T-cell (primary cell): ENCODE results near the gene ZNF423. TPM values are rescaled to one million over a fixed set of nuclear protein-coding genes. Genes with fewer than 3 reads are reported as not detected.

ENCODE experiments used
- ATAC-seq, 4 experiments: fragments of 200-7000 bp in 3 of 4; fragments of 150-1000 bp in 1 of 4; cut with Tn5 transposase; replicated peaks in 1 of 4; 1 replicate in 3 of 4; 2 replicates in 1 of 4; pipeline ENCODE4 v1.10.0; 2021; ENCODE audit warnings: moderate library complexity in 3 of 4, mild to moderate bottlenecking in 2 of 4, moderate number of reproducible peaks in 1 of 4
- CTCF ChIA-PET, 2 donors: fragments of 300-600 bp; sonication (Branson Sonifier 250); formaldehyde crosslinking; loops; one replicate each; lab custom pipeline; 2022; ENCODE audit warnings: antibody characterized with exemption in 2 of 2; lab: Charles Lee
- POLR2A ChIA-PET, 2 donors: fragments of 300-600 bp; sonication (Branson Sonifier 250); formaldehyde crosslinking; loops; one replicate each; lab custom pipeline; 2022; ENCODE audit warnings: antibody characterized with exemption in 2 of 2; lab: Charles Lee
- DNase-seq, 35 experiments: peaks; one replicate each; pipeline versions ENCODE4 v3.0.0 to v3.0.0-alpha.2; 2013 to 2023
- H3K27ac ChIP-seq: one replicate; pipeline ENCODE4 v1.5.1; 2013; ENCODE audit warnings: low read length
- H3K27me3 ChIP-seq, 2 experiments: replicated peaks in 1 of 2; 1 replicate in 1 of 2; 2 replicates in 1 of 2; pipeline versions ENCODE4 v1.6.1 to v1.7.0; 2013; ENCODE audit warnings: low read length in 1 of 2, mixed read lengths in 1 of 2; ENCODE audit not compliant: control insufficient read depth in 2 of 2, insufficient read depth in 2 of 2; ENCODE audit errors: extremely low read depth in 1 of 2
- H3K36me3 ChIP-seq, 2 donors: 1 replicate in 1 of 2; 2 replicates in 1 of 2; pipeline versions ENCODE4 v1.6.1 to v1.7.0; 2013; ENCODE audit warnings: low read length in 1 of 2; ENCODE audit not compliant: control insufficient read depth in 2 of 2, insufficient read depth in 1 of 2; ENCODE audit errors: extremely low read depth in 1 of 2
- H3K4me1 ChIP-seq, 2 experiments: 1 replicate in 1 of 2; 2 replicates in 1 of 2; pipeline versions ENCODE4 v1.6.1 to v1.7.0; 2013; ENCODE audit warnings: low read length in 2 of 2, mixed read lengths in 1 of 2; ENCODE audit not compliant: insufficient read depth in 2 of 2, control insufficient read depth in 1 of 2; ENCODE audit errors: extremely low read depth in 1 of 2
- H3K4me3 ChIP-seq, 2 donors: 1 replicate in 1 of 2; 2 replicates in 1 of 2; pipeline versions ENCODE4 v1.5.1 to v1.7.0; 2013; ENCODE audit warnings: mild to moderate bottlenecking in 2 of 2, low read length in 1 of 2, moderate library complexity in 1 of 2; ENCODE audit not compliant: control insufficient read depth in 1 of 2; ENCODE audit errors: extremely low read depth in 1 of 2
- H3K9me3 ChIP-seq: 2 replicates; pipeline ENCODE4 v1.7.0; 2013
- H3K27ac Mint-ChIP-seq, 2 donors: one replicate each; pipeline ENCODE4 v1.8.0; 2020 to 2021; ENCODE audit warnings: mild to moderate bottlenecking in 2 of 2, mixed read lengths in 2 of 2
- H3K27me3 Mint-ChIP-seq, 2 donors: one replicate each; pipeline ENCODE4 v1.8.0; 2021 to 2022; ENCODE audit warnings: mixed read lengths in 2 of 2
- H3K36me3 Mint-ChIP-seq: one replicate; pipeline ENCODE4 v1.8.0; 2021; ENCODE audit warnings: mixed read lengths
- H3K4me1 Mint-ChIP-seq, 3 donors: one replicate each; pipeline ENCODE4 v1.8.0; 2020 to 2022; ENCODE audit warnings: mixed read lengths in 3 of 3, mild to moderate bottlenecking in 1 of 3
- H3K4me3 Mint-ChIP-seq, 3 donors: one replicate each; pipeline ENCODE4 v1.8.0; 2020 to 2022; ENCODE audit warnings: mild to moderate bottlenecking in 3 of 3, mixed read lengths in 3 of 3, moderate library complexity in 3 of 3
- H3K9me3 Mint-ChIP-seq, 3 donors: one replicate each; pipeline ENCODE4 v1.8.0; 2020 to 2022; ENCODE audit warnings: mixed read lengths in 3 of 3
- WGBS: methylation state at CpG from one replicate; pipeline ENCODE4 v1.1.5; 2013; ENCODE audit warnings: missing lambda C conversion rate; ENCODE audit not compliant: insufficient coverage; 5-methylcytosine and 5-hydroxymethylcytosine counted together
- total RNA-seq, 35 experiments: library from RNA in 6 of 35; stranded (reverse) in 6 of 35; fragments of 120-200 nt in 1 of 35; gene quantifications; one replicate each; pipeline versions ENCODE4 v1.2.1 to v1.2.4 and lab custom pipeline; 2013 to 2026

Gene ZNF423
- total RNA-seq, 5 donors from 2014 or later (not counting 1 experiment from before 2014, with no cell fraction given) = 0.07 to 0.12 TPM; not detected in 3

- DNase-seq (no peak), ATAC-seq (no peak)
- H3K9me3 Mint-ChIP-seq = no peaks in the 10 kb centered on the region
- no peaks in the 10 kb centered on the region for H3K36me3 Mint-ChIP-seq
- Histone ChIP-seq H3K9me3 (no peaks in the 10 kb centered on the region), H3K27me3 (peaks cover 0 to 3% of the 10 kb centered on the region in 2 experiments), H3K36me3 (no peaks in the 10 kb centered on the region), H3K27ac (no peak overlapping the region), H3K4me1 (no peaks in the 10 kb centered on the region), H3K4me3 (no peak overlapping the region)
- no peak overlapping the region for H3K4me3 Mint-ChIP-seq
- peaks cover 0 to 2% of the 10 kb centered on the region in 2 donors for H3K27me3 Mint-ChIP-seq
- POLR2A ChIA-PET = no interaction called here
- CTCF ChIA-PET = no interaction called here
- no peaks in the 10 kb centered on the region for H3K4me1 Mint-ChIP-seq
- 76% methylated on average over 3 of the region's 11 CpGs for WGBS
- no peak overlapping the region for H3K27ac Mint-ChIP-seq
Measured at GRCh38 chr16:49585143-49585832, 270.6 kb downstream of the ZNF423 start.

- no peak overlapping the region for H3K4me3 ChIP-seq
- no peak overlapping the region for H3K4me3 Mint-ChIP-seq
- no peaks in the 10 kb centered on the region for H3K4me1 Mint-ChIP-seq
- ATAC-seq (no peak), DNase-seq (no peak)
- CTCF ChIA-PET = no interaction called here
- H3K36me3 ChIP-seq = no peaks in the 10 kb centered on the region
- H3K27ac ChIP-seq = no peak overlapping the region
- no peaks in the 10 kb centered on the region for H3K4me1 ChIP-seq
- POLR2A ChIA-PET = no interaction called here
- no peaks in the 10 kb centered on the region for H3K27me3 Mint-ChIP-seq
- H3K27me3 ChIP-seq = no peaks in the 10 kb centered on the region
- no CpG with 5 or more reads among the region's 3 CpGs for WGBS
- no peak overlapping the region for H3K27ac Mint-ChIP-seq
- H3K9me3 ChIP-seq = no peaks in the 10 kb centered on the region
- no peaks in the 10 kb centered on the region for H3K9me3 Mint-ChIP-seq
- no peaks in the 10 kb centered on the region for H3K36me3 Mint-ChIP-seq
Measured at GRCh38 chr16:49583911-49584310, 272.0 kb downstream of the ZNF423 start.

GRCh38 chr16:49581630-49582298, 274.1 kb downstream of the ZNF423 start:
- H3K27me3 ChIP-seq = peaks cover 0 to 4% of the 10 kb centered on the region in 2 experiments
- ChIA-PET POLR2A (no interaction called here), CTCF (no interaction called here)
- H3K4me3 ChIP-seq = no peak overlapping the region
- no peaks in the 10 kb centered on the region for H3K36me3 ChIP-seq
- Mint-ChIP-seq H3K9me3 (no peaks in the 10 kb centered on the region), H3K27ac (no peak overlapping the region), H3K36me3 (no peaks in the 10 kb centered on the region), H3K27me3 (peaks cover 2 to 3% of the 10 kb centered on the region in 2 donors), H3K4me1 (no peaks in the 10 kb centered on the region), H3K4me3 (no peak overlapping the region)
- no peak for DNase-seq
- H3K4me1 ChIP-seq = no peaks in the 10 kb centered on the region
- H3K9me3 ChIP-seq = no peaks in the 10 kb centered on the region
- ATAC-seq = no peak
- 86% methylated on average over 8 of the region's 13 CpGs for WGBS
- H3K27ac ChIP-seq = no peak overlapping the region

DNA sequence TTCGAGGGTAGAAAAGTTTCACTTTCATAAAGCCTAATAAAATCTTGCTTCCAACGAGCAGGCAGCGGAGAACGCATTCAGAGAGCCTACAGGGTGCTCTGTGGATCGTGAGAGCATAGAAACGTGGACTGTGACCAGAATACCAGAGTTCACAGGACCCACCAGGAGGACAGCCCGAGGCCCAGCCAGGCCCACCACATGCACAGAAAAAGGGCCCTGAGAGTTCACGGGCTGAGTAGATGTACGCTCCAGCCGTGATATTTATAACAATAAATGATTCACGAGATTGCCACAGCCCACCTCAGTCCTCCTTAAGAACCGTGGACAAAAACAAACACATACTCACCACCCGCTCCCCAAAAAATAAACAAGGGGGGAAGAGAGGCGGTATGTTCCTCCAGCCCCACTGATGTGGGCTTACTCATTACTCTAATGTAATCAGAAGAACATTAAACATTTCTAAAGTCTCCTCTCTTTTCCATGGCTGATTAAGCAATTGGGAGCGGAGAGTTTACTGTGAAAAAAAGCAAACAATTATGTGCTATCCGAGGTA, 275.1 kb downstream of the ZNF423 start:
- Mint-ChIP-seq H3K27ac (no peak overlapping the region), H3K36me3 (no peaks in the 10 kb centered on the region), H3K27me3 (peaks cover 2 to 3% of the 10 kb centered on the region in 2 donors), H3K4me3 (no peak overlapping the region), H3K9me3 (no peaks in the 10 kb centered on the region), H3K4me1 (no peaks in the 10 kb centered on the region)
- Histone ChIP-seq H3K27ac (no peak overlapping the region), H3K36me3 (no peaks in the 10 kb centered on the region), H3K4me1 (no peaks in the 10 kb centered on the region), H3K4me3 (no peak overlapping the region), H3K9me3 (no peaks in the 10 kb centered on the region), H3K27me3 (peaks cover 0 to 9% of the 10 kb centered on the region in 2 experiments)
- WGBS = 76% methylated on average over 11 of the region's 16 CpGs
- ATAC-seq (no peak), DNase-seq (no peak)
- CTCF ChIA-PET = no interaction called here
- POLR2A ChIA-PET = no interaction called here

DNA sequence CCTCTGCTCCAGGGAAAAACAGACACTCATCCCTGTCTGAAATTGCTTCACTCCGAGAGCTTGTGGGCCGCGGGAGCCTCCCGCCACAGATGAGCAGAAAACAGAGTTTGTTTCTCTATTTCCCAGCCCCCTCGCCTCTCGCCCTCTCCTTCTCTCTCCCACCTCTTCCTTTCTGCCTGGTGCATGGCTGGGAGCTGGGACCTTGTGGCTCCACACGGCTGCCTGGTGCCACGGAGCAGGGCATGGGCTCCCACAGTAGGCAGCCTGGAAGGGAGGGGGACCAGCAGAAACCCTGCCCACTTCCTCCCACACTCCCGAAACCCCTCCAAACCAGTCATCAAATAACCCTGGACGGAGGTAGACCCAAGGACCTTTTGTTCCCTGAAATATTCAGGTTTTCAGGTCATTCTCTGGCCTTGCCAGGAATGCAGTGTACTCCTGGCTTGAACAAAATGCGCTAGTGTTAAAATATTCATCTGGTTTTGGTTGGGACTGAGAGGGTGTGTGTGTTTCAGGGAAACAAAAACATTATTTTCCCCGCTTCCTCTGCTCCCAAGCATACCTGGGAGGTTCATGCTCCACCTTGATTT, 277.4 kb downstream of the ZNF423 start:
- no peak overlapping the region for H3K4me3 ChIP-seq
- H3K9me3 Mint-ChIP-seq = no peaks in the 10 kb centered on the region
- DNase-seq (no peak), ATAC-seq (no peak)
- H3K27me3 ChIP-seq = peaks cover 0 to 9% of the 10 kb centered on the region in 2 experiments
- no peaks in the 10 kb centered on the region for H3K4me1 ChIP-seq
- H3K4me1 Mint-ChIP-seq = no peaks in the 10 kb centered on the region
- H3K27ac Mint-ChIP-seq = no peak overlapping the region
- H3K9me3 ChIP-seq = no peaks in the 10 kb centered on the region
- H3K36me3 ChIP-seq = no peaks in the 10 kb centered on the region
- ChIA-PET POLR2A (no interaction called here), CTCF (no interaction called here)
- H3K36me3 Mint-ChIP-seq = no peaks in the 10 kb centered on the region
- peaks cover 2 to 3% of the 10 kb centered on the region in 2 donors for H3K27me3 Mint-ChIP-seq
- no peak overlapping the region for H3K4me3 Mint-ChIP-seq
- H3K27ac ChIP-seq = no peak overlapping the region
- WGBS = 62% methylated on average over 7 of the region's 12 CpGs

GRCh38 chr16:49578018-49578417, 277.9 kb downstream of the ZNF423 start:
- peaks cover 0 to 1% (median 0%) of the 10 kb centered on the region in 3 donors for H3K9me3 Mint-ChIP-seq
- H3K4me3 Mint-ChIP-seq = no peak overlapping the region
- WGBS = 100% methylated on average over 1 of the region's 3 CpGs
- peaks cover 2 to 3% of the 10 kb centered on the region in 2 donors for H3K27me3 Mint-ChIP-seq
- H3K27ac Mint-ChIP-seq = no peak overlapping the region
- ChIA-PET CTCF (no interaction called here), POLR2A (no interaction called here)
- H3K27me3 ChIP-seq = peaks cover 0 to 9% of the 10 kb centered on the region in 2 experiments
- no peak overlapping the region for H3K4me3 ChIP-seq
- ATAC-seq = no peak
- H3K27ac ChIP-seq = no peak overlapping the region
- no peaks in the 10 kb centered on the region for H3K9me3 ChIP-seq
- no peaks in the 10 kb centered on the region for H3K36me3 ChIP-seq
- H3K4me1 ChIP-seq = no peaks in the 10 kb centered on the region
- no peaks in the 10 kb centered on the region for H3K4me1 Mint-ChIP-seq
- no peaks in the 10 kb centered on the region for H3K36me3 Mint-ChIP-seq
- no peak for DNase-seq
